Activated CD4-positive, alpha-beta T cell treated with anti-CD3 and anti-CD28 coated beads for 48 hours (primary cell): ENCODE measurements around the gene PDGFRB.

Experiments used
- DNase-seq: peaks from one replicate; pipeline ENCODE4 v3.0.0-alpha.2; 2020

The PDGFRB gene

GRCh38 chr5:150181766-150182545 is 26.3 kb upstream of the PDGFRB start:
- DNase-seq, result no peak

- DNase-seq, result no peak
Observed at GRCh38 chr5:150181027-150181426, 25.4 kb upstream of the PDGFRB start.

GRCh38 chr5:150180241-150181026 is 24.8 kb upstream of the PDGFRB start:
- no peak for DNase-seq

- no peak for DNase-seq
Observed at GRCh38 chr5:150179019-150179620, 23.5 kb upstream of the PDGFRB start.

- DNase-seq, result no peak
Observed at GRCh38 chr5:150178262-150178661, 22.6 kb upstream of the PDGFRB start.

- no peak for DNase-seq
Observed at GRCh38 chr5:150177721-150178120, 22.1 kb upstream of the PDGFRB start.

GRCh38 chr5:150176745-150177477 is 21.3 kb upstream of the PDGFRB start:
- no peak for DNase-seq

GRCh38 chr5:150175536-150175935 is 19.9 kb upstream of the PDGFRB start:
- no peak for DNase-seq

GRCh38 chr5:150175076-150175475 is 19.4 kb upstream of the PDGFRB start:
- no peak for DNase-seq

GRCh38 chr5:150174285-150174684 is 18.6 kb upstream of the PDGFRB start:
- no peak for DNase-seq

GRCh38 chr5:150173161-150173560 is 17.5 kb upstream of the PDGFRB start:
- no peak for DNase-seq

- no peak for DNase-seq
Observed at GRCh38 chr5:150172556-150172955, 16.9 kb upstream of the PDGFRB start.

GRCh38 chr5:150172145-150172544 is 16.5 kb upstream of the PDGFRB start:
- DNase-seq, result no peak

- DNase-seq, result no peak
Observed at GRCh38 chr5:150168864-150169263, 13.2 kb upstream of the PDGFRB start.

- no peak for DNase-seq
Observed at GRCh38 chr5:150167908-150168307, 12.3 kb upstream of the PDGFRB start.

GRCh38 chr5:150167512-150167850 is 11.8 kb upstream of the PDGFRB start:
- no peak for DNase-seq

- no peak for DNase-seq
Observed at GRCh38 chr5:150166650-150167511, 11.2 kb upstream of the PDGFRB start, which contains the start of gene CDX1. Gene CDX1, plus strand, starts transcription at chr5:150166778. Its CDS starts 99 bp downstream, at chr5:150166877.

- no peak for DNase-seq
Observed at GRCh38 chr5:150166037-150166649, 10.5 kb upstream of the PDGFRB start.

GRCh38 chr5:150164211-150164980 is 8.8 kb upstream of the PDGFRB start:
- DNase-seq, result no peak

GRCh38 chr5:150163547-150164059 is 8.0 kb upstream of the PDGFRB start:
- DNase-seq, result no peak

GRCh38 chr5:150163035-150163434 is 7.4 kb upstream of the PDGFRB start:
- DNase-seq, result no peak
